Mucosa of descending colon (tissue), 3 donors: Measurements from ENCODE around the gene CCDC13. TPM values are rescaled to one million over a fixed set of nuclear protein-coding genes. Genes with fewer than 3 reads are reported as not detected.

Experiments
- ATAC-seq: fragments of 200-7000 bp; cut with Tn5 transposase; one replicate; pipeline ENCODE4 v1.9.1; 2020; ENCODE audit warnings: mild to moderate bottlenecking, moderate library complexity
- DNase-seq, 3 donors: peaks; one replicate each; pipeline ENCODE4 v3.0.0-alpha.2; 2020
- H3K36me3 ChIP-seq: fragments of 200-600 bp; one replicate; pipeline ENCODE4 v1.8.0; 2021; ENCODE audit warnings: low read depth, mild to moderate bottlenecking
- H3K4me1 ChIP-seq: fragments of 200-600 bp; one replicate; pipeline ENCODE4 v1.8.0; 2021; ENCODE audit warnings: low read depth, mild to moderate bottlenecking
- H3K4me3 ChIP-seq: fragments of 200-600 bp; one replicate; pipeline ENCODE4 v1.8.0; 2021; ENCODE audit warnings: mild to moderate bottlenecking
- H3K9me3 ChIP-seq: fragments of 200-600 bp; one replicate; pipeline ENCODE4 v1.8.0; 2021; ENCODE audit warnings: mild to moderate bottlenecking
- CTCF ChIP-seq: fragments of 200-600 bp; IDR thresholded peaks from one replicate; pipeline ENCODE4 v1.8.0; 2022; ENCODE audit warnings: antibody characterized with exemption, mild to moderate bottlenecking
- intact Hi-C, 2 donors: fragments of 100-400 bp; cut with DNase I in 1 of 2; cut with micrococcal nuclease in 1 of 2; formaldehyde crosslinking; loops; one replicate each; pipeline versions ENCODE4 v1.11.0 to v1.11.1; 2022; cut with DNase I, micrococcal nuclease
- total RNA-seq, 3 donors: library from RNA; stranded (reverse); fragmentation: NEBNext Ultra II Directional in 2 of 3; extraction: Animal tissue kit (Norgen Biotek cat#: 25700) in 2 of 3; gene quantifications; one replicate each; pipeline versions ENCODE4 v1.2.1 to v1.2.4, GENCODE V29; 2021 to 2023
- donor health status: DM: no; HTN: no; CAD: no; lungs with moderate emphysema.
- donor health status: DM: no; HTN: no; CAD: no.
- donor health status: DM: no; HTN: yes; CAD: no.

CCDC13 gene
- total RNA-seq, 3 donors from 2014 or later, result 2.2 to 3.3 (median 3.0) TPM

DNA sequence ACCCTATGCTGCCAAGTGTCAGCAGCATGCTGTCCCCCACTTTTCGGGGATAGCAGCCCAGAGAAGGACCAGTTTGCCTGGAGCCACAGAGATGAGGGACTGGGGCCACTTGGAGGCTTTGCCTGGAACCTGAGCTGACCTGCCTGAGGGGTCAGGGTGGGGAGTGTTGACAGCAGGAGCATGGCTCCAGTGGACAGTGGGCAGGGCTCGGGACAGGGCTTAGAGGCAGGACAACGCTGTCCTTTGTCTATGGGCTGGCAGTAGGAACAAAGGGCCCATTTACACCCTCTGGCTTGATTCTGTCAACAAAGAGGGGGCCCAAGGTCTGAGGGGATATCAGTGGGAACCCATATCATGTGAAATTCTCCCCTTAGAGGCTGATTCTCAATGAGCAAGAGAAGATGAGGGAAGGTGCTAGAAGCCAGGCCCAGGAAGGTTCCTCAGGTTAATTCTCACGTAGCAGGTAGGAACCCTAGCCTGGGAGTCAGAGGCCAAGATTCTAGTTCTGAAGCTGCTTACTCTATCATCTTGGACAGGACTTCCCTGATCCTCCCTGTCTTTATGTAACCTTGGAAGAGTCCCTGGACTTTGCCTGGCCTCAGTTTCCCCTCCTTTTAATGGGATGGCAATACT, 40.7 kb downstream of the CCDC13 start:
- ATAC-seq, result no peak

DNA sequence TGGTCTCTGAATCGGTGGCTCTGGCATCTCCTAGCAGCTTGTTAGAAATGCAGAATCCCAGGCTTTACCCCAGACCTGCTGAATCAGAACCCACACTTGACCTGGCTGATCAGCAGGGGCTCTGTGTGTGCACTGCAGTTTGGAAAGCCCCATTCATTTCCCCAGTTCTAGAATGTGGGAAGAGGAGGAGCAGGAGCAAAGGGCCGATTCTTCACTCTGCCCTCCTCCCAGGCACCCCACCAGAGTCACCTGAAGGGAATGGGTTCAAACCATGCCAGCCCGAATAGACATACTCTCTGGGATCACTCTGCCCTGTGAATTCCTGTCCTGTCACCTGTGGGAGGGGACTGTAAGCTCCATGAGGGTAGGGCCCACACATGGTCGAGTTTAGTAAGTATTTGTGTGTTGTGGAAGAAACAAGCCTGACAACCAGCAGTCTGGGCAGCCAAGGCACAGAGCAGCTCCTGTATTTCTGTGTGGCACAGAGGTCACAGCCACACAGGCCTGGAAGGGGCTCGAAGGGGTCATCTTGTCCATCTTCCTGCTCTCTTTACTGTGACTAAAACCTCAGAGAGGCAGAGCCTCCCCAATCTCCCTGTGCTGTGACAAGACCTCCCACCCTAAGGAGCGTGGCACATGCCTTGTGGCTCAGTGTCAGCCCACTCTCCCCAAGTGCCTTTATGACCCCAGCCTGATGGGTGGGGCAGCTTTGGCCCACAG, 41.4 kb downstream of the CCDC13 start:
- H3K9me3 ChIP-seq, result no peaks in the 10 kb centered on the region

More for the DNA sequence above, 40.7 kb downstream of the CCDC13 start:
- no peak overlapping the region for H3K4me3 ChIP-seq
- no peak for TF ChIP-seq CTCF
- H3K36me3 ChIP-seq, result no peaks in the 10 kb centered on the region
- no peaks in the 10 kb centered on the region for H3K9me3 ChIP-seq
- intact Hi-C loops, result no loop called here
- no peaks in the 10 kb centered on the region for H3K4me1 ChIP-seq
- DNase-seq, result no peak

DNA sequence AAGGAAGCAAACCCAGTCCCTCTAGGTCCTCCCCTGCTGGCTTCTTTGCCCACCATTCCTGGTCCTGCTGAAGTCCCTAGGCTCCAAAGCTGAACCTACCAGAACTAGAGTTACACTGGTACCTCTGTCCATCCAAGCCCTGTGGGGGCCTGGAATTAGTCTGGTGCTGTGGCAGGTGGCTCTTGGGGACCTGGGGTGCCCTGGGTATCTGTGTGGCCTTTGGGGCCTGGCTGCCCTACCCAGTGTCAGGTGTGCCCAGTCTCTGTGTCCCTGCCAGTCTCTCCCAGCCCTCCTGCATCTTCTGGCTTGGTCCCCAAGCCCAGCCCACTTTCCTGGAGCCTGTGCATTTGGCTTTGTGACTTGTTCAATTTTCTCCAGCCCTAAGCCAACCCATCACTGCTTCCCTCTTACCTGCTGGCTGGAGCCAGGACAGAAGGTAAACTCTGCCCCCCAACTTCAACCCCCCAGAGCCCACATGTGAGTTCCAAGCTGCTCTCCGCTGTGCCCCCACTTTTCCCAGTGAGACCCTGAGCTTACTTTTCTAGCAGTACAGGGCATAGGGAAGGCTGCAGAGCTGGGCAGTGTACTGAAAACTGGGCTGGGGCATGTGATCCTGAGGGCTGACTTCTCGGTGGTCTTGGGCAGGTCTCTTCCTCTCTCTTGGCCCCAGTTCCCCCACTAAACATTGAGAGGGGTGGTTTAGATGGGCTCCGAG, 42.2 kb downstream of the CCDC13 start:
- intact Hi-C loops, result no loop called here
- DNase-seq (no peak), ATAC-seq (no peak)
- no peak for TF ChIP-seq CTCF
- H3K4me3 ChIP-seq, result no peak overlapping the region
- H3K36me3 ChIP-seq, result no peaks in the 10 kb centered on the region
- H3K4me1 ChIP-seq, result no peaks in the 10 kb centered on the region
- H3K9me3 ChIP-seq, result no peaks in the 10 kb centered on the region

More for the DNA sequence above, 41.4 kb downstream of the CCDC13 start:
- intact Hi-C loops, result no loop called here
- no peak overlapping the region for H3K4me3 ChIP-seq
- no peak for DNase-seq
- TF ChIP-seq CTCF, result no peak
- no peaks in the 10 kb centered on the region for H3K36me3 ChIP-seq
- H3K4me1 ChIP-seq, result no peaks in the 10 kb centered on the region
- no peak for ATAC-seq

DNA sequence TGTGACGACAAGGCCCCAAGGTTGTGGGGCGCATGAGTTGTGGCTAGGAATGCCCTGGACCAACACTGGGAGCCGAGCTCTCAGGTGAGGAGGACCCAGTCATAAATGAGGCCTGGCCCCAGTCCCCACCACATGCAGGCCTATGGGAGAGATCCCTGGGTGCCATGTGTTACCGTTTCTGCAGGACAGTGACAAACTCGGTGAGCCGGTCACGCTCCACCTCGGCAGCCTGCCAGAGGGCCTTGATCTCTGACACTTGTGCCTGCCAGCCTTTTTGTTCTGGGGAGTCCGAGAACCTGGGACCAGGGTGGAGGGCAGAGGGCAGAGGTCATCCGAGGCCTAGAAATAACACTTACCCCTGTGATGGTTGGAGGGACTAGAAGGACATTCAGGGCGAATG, 42.8 kb downstream of the CCDC13 start:
- TF ChIP-seq CTCF, result no peak
- DNase-seq, result no peak
- Histone ChIP-seq H3K36me3 (no peaks in the 10 kb centered on the region), H3K4me3 (no peak overlapping the region), H3K9me3 (no peaks in the 10 kb centered on the region), H3K4me1 (no peaks in the 10 kb centered on the region)
- intact Hi-C loops, result no loop called here
- ATAC-seq, result no peak

GRCh38 chr3:42729404-42730145, 43.5 kb downstream of the CCDC13 start:
- DNase-seq (no peak), ATAC-seq (no peak)
- no peaks in the 10 kb centered on the region for H3K9me3 ChIP-seq
- no peaks in the 10 kb centered on the region for H3K36me3 ChIP-seq
- H3K4me1 ChIP-seq, result no peaks in the 10 kb centered on the region
- intact Hi-C loops, result no loop called here
- TF ChIP-seq CTCF, result no peak
- no peak overlapping the region for H3K4me3 ChIP-seq
